ENCODE data around the gene B4GALT5.
"Not testable (repeated sequence)": the region's sequence is repeated elsewhere in the genome, so short reads cannot be mapped to it uniquely, and the experiment has no call there.

Gene B4GALT5

GRCh38 chr20:49727894-49728885 is 14.5 kb upstream of the B4GALT5 start:
- no peak for DNase-seq

- DNase-seq = no peak
Observed at GRCh38 chr20:49727478-49727877, 13.8 kb upstream of the B4GALT5 start.

GRCh38 chr20:49725694-49726093 is 12.0 kb upstream of the B4GALT5 start:
- no peak for DNase-seq

GRCh38 chr20:49725224-49725606 is 11.5 kb upstream of the B4GALT5 start:
- DNase-seq = not testable (repeated sequence)

- DNase-seq = peak; percentile 9
Observed at GRCh38 chr20:49724408-49725223, 10.9 kb upstream of the B4GALT5 start.

- not testable (repeated sequence) for DNase-seq
Observed at GRCh38 chr20:49723758-49724157, 10.1 kb upstream of the B4GALT5 start.

- DNase-seq = not testable (repeated sequence)
Observed at GRCh38 chr20:49721326-49721725, 7.6 kb upstream of the B4GALT5 start.

- no peak for DNase-seq
Observed at GRCh38 chr20:49715466-49715865, 1.8 kb upstream of the B4GALT5 start.

- DNase-seq = no peak
Observed at GRCh38 chr20:49712996-49713752, 504 bp downstream of the B4GALT5 start.

- no peak for DNase-seq
Observed at GRCh38 chr20:49712646-49712995, 1.1 kb downstream of the B4GALT5 start.

- no peak for DNase-seq
Observed at GRCh38 chr20:49712118-49712517, 1.6 kb downstream of the B4GALT5 start.

- DNase-seq = no peak
Observed at GRCh38 chr20:49711667-49711987, 2.1 kb downstream of the B4GALT5 start.

- DNase-seq = no peak
Observed at GRCh38 chr20:49710971-49711666, 2.6 kb downstream of the B4GALT5 start.

- no peak for DNase-seq
Observed at GRCh38 chr20:49707118-49707517, 6.6 kb downstream of the B4GALT5 start.

- DNase-seq = no peak
Observed at GRCh38 chr20:49706630-49707091, 7.0 kb downstream of the B4GALT5 start.

GRCh38 chr20:49705893-49706292 is 7.8 kb downstream of the B4GALT5 start:
- DNase-seq = not testable (repeated sequence)

- DNase-seq = no peak
Observed at GRCh38 chr20:49705358-49705757, 8.3 kb downstream of the B4GALT5 start.

- peak; percentile 20 for DNase-seq
Observed at GRCh38 chr20:49704932-49705336, 8.7 kb downstream of the B4GALT5 start.

GRCh38 chr20:49701916-49702315 is 11.8 kb downstream of the B4GALT5 start:
- DNase-seq = no peak

- no peak for DNase-seq
Observed at GRCh38 chr20:49701241-49701790, 12.4 kb downstream of the B4GALT5 start.

GRCh38 chr20:49700411-49701185 is 13.1 kb downstream of the B4GALT5 start:
- no peak for DNase-seq
